Neuronal stem cell (in vitro differentiated cells): ENCODE measurements around the gene SLC9A1.

Experiments used
- DNase-seq: peaks from one replicate; pipeline ENCODE4 v3.0.0-alpha.2; 2013; ENCODE audit warnings: low spot score
- H2AFZ ChIP-seq: one replicate; pipeline ENCODE4 v1.6.1; 2013; ENCODE audit warnings: mild to moderate bottlenecking, low read length, inconsistent platforms
- H2AK5ac ChIP-seq: 2 replicates; pipeline ENCODE4 v1.6.1; 2013; ENCODE audit warnings: low read depth, mild to moderate bottlenecking, inconsistent platforms, low read length, moderate library complexity, mixed read lengths
- H2BK120ac ChIP-seq: 2 replicates; pipeline ENCODE4 v1.6.1; 2013; ENCODE audit warnings: low read depth, mild to moderate bottlenecking, inconsistent platforms, low read length, moderate library complexity, mixed read lengths
- H2BK12ac ChIP-seq: one replicate; pipeline ENCODE4 v1.6.1; 2013; ENCODE audit warnings: low read length, inconsistent platforms
- H2BK15ac ChIP-seq: 2 replicates; pipeline ENCODE4 v1.6.1; 2013; ENCODE audit warnings: mild to moderate bottlenecking, low read length, inconsistent platforms, mixed read lengths
- H2BK5ac ChIP-seq: one replicate; pipeline ENCODE4 v1.6.1; 2013; ENCODE audit warnings: inconsistent platforms, mild to moderate bottlenecking, low read length, moderate library complexity
- H3K14ac ChIP-seq: one replicate; pipeline ENCODE4 v1.6.1; 2013; ENCODE audit warnings: low read length, inconsistent platforms
- H3K18ac ChIP-seq: 2 replicates; pipeline ENCODE4 v1.6.1; 2013; ENCODE audit warnings: low read length, inconsistent platforms
- H3K23ac ChIP-seq: 2 replicates; pipeline ENCODE4 v1.6.1; 2013; ENCODE audit warnings: low read depth, mild to moderate bottlenecking, mixed read lengths, low read length, inconsistent platforms; ENCODE audit not compliant: poor library complexity
- H3K27ac ChIP-seq: replicated peaks from 3 replicates; pipeline ENCODE4 v1.5.1; 2013; ENCODE audit warnings: low read length, inconsistent platforms
- H3K27me3 ChIP-seq, 3 experiments: 2 replicates each; pipeline ENCODE4 v1.6.1; 2013; ENCODE audit warnings: low read length in 3 of 3, mild to moderate bottlenecking in 2 of 3, inconsistent platforms in 1 of 3, low read depth in 1 of 3, mixed read lengths in 1 of 3, moderate library complexity in 1 of 3; ENCODE audit not compliant: control insufficient read depth in 3 of 3, insufficient read depth in 3 of 3
- H3K36me3 ChIP-seq, 2 donors: replicated peaks in 1 of 2; 2 replicates each; pipeline ENCODE4 v1.6.1; 2013; ENCODE audit warnings: low read length in 2 of 2; ENCODE audit not compliant: control insufficient read depth in 2 of 2, insufficient read depth in 2 of 2
- H3K4ac ChIP-seq: 2 replicates; pipeline ENCODE4 v1.6.1; 2013; ENCODE audit warnings: inconsistent platforms, mild to moderate bottlenecking, low read length, moderate library complexity
- H3K4me1 ChIP-seq, 2 donors: 1 replicate in 1 of 2; 2 replicates in 1 of 2; pipeline ENCODE4 v1.6.1; 2013; ENCODE audit warnings: low read length in 2 of 2, low read depth in 1 of 2; ENCODE audit not compliant: control insufficient read depth in 2 of 2, insufficient read depth in 1 of 2
- H3K4me2 ChIP-seq: one replicate; pipeline ENCODE4 v1.6.1; 2013; ENCODE audit warnings: mild to moderate bottlenecking, low read length, inconsistent platforms; ENCODE audit not compliant: insufficient read depth, poor library complexity, severe bottlenecking
- H3K4me3 ChIP-seq, 2 donors: 2 replicates each; pipeline ENCODE4 v1.5.1; 2013; ENCODE audit warnings: low read length in 2 of 2, mild to moderate bottlenecking in 2 of 2, inconsistent platforms in 1 of 2, moderate library complexity in 1 of 2
- H3K79me1 ChIP-seq: one replicate; pipeline ENCODE4 v1.6.1; 2013; ENCODE audit warnings: low read depth, mild to moderate bottlenecking, inconsistent platforms, low read length, moderate library complexity
- H3K9ac ChIP-seq: one replicate; pipeline ENCODE4 v1.6.1; 2013; ENCODE audit warnings: mild to moderate bottlenecking, low read depth, low read length, inconsistent platforms; ENCODE audit not compliant: poor library complexity
- H3K9me3 ChIP-seq, 2 donors: replicated peaks in 1 of 2; 2 replicates each; pipeline versions ENCODE3 to v1.6.1; 2013; ENCODE audit warnings: low read length in 2 of 2, mild to moderate bottlenecking in 2 of 2, inconsistent platforms in 1 of 2, low read depth in 1 of 2, mixed read lengths in 1 of 2, moderate library complexity in 1 of 2; ENCODE audit not compliant: control insufficient read depth in 2 of 2, insufficient read depth in 1 of 2
- H4K8ac ChIP-seq: one replicate; pipeline ENCODE4 v1.6.1; 2013; ENCODE audit warnings: low read depth, mild to moderate bottlenecking, inconsistent platforms, low read length, moderate library complexity
- H4K91ac ChIP-seq: one replicate; pipeline ENCODE4 v1.6.1; 2013; ENCODE audit warnings: low read length, low read depth, mild to moderate bottlenecking, inconsistent platforms; ENCODE audit not compliant: poor library complexity
- WGBS, 2 donors: extraction: QIAGEN DNeasy Blood & Tissue Kit; methylation state at CpG; one replicate each; pipeline ENCODE4 v1.1.7; 2013; ENCODE audit warnings: missing lambda C conversion rate in 2 of 2, mixed read lengths in 1 of 2; ENCODE audit not compliant: insufficient read length in 2 of 2, insufficient replicate concordance in 1 of 2; ENCODE audit errors: extremely low coverage in 2 of 2; 5-methylcytosine and 5-hydroxymethylcytosine counted together

Gene SLC9A1

DNA sequence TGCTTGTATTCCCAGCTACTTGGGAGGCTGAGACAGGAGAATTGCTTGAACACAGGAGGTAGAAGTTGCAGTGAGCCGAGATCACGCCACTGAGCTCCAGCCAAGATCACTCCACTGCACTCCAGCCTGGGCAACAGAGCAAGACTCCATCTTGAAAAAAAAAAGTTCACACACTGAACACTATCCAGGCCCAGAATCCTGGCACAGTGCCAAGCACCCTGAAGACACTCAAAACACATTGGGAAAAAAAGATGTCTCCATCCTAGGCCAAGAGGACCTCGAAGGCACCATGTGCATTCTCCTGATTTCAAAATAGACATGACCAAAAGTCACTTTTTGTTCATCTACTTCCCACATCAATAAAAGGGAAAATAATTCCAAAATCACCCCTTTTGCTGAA lies 38.7 kb downstream of the SLC9A1 start:
- H3K36me3 ChIP-seq: peaks cover 1 to 14% of the 10 kb centered on the region in 2 donors
- no peak overlapping the region for H4K91ac ChIP-seq
- peaks cover 20 to 24% of the 10 kb centered on the region in 2 donors for H3K4me1 ChIP-seq
- WGBS, 2 donors: no CpG with 5 or more reads among the region's 3 CpGs
- H2AFZ ChIP-seq: no peak overlapping the region
- no peak overlapping the region for H2AK5ac ChIP-seq
- no peak overlapping the region for H3K27ac ChIP-seq
- no peaks in the 10 kb centered on the region for H3K27me3 ChIP-seq
- H2BK12ac ChIP-seq: no peak overlapping the region
- H3K23ac ChIP-seq: no peak overlapping the region
- peaks cover 3% of the 10 kb centered on the region for H3K79me1 ChIP-seq
- H3K9ac ChIP-seq: no peak overlapping the region
- no peak overlapping the region for H3K4me2 ChIP-seq
- H3K14ac ChIP-seq: no peak overlapping the region
- H2BK5ac ChIP-seq: no peak overlapping the region
- H4K8ac ChIP-seq: no peak overlapping the region
- no peak overlapping the region for H3K18ac ChIP-seq
- H3K4me3 ChIP-seq: no peak overlapping the region
- H2BK120ac ChIP-seq: no peak overlapping the region
- no peak overlapping the region for H3K4ac ChIP-seq
- no peaks in the 10 kb centered on the region for H3K9me3 ChIP-seq
- no peak overlapping the region for H2BK15ac ChIP-seq
- no peak for DNase-seq

DNA sequence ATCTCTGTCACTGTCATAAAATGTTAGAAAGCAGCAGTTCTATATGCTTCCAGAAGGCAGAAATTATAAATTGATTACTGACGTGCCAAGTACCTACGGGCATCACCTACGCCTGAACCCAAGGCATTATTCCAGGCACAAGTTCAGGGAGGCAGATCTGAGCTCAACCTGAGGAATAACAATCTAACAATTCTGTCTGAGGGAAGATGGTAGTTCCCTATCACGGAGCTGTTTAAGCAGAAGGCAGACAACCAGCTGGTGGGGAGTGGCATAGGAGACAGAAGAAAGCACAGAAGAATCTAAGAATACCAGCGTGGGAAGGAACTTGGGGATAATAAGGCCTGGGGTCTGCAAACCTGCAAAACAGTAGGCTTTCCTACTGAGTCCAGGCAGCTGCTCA lies 40.4 kb downstream of the SLC9A1 start:
- no peak overlapping the region for H2BK12ac ChIP-seq
- H3K14ac ChIP-seq: no peak overlapping the region
- no peak overlapping the region for H3K18ac ChIP-seq
- H3K79me1 ChIP-seq: peaks cover 5% of the 10 kb centered on the region
- H2BK15ac ChIP-seq: no peak overlapping the region
- H4K8ac ChIP-seq: no peak overlapping the region
- no peaks in the 10 kb centered on the region for H3K27me3 ChIP-seq
- no peak for DNase-seq
- no peaks in the 10 kb centered on the region for H3K9me3 ChIP-seq
- no peak overlapping the region for H2BK120ac ChIP-seq
- H3K4ac ChIP-seq: no peak overlapping the region
- no peak overlapping the region for H3K27ac ChIP-seq
- no peak overlapping the region for H3K4me3 ChIP-seq
- peaks cover 1 to 21% of the 10 kb centered on the region in 2 donors for H3K36me3 ChIP-seq
- H4K91ac ChIP-seq: no peak overlapping the region
- H2AK5ac ChIP-seq: no peak overlapping the region
- WGBS, 2 donors: no CpG with 5 or more reads among the region's 5 CpGs
- H3K23ac ChIP-seq: no peak overlapping the region
- no peak overlapping the region for H3K4me2 ChIP-seq
- H3K4me1 ChIP-seq: peaks cover 20 to 23% of the 10 kb centered on the region in 2 donors
- H2BK5ac ChIP-seq: no peak overlapping the region
- no peak overlapping the region for H2AFZ ChIP-seq
- no peak overlapping the region for H3K9ac ChIP-seq

DNA sequence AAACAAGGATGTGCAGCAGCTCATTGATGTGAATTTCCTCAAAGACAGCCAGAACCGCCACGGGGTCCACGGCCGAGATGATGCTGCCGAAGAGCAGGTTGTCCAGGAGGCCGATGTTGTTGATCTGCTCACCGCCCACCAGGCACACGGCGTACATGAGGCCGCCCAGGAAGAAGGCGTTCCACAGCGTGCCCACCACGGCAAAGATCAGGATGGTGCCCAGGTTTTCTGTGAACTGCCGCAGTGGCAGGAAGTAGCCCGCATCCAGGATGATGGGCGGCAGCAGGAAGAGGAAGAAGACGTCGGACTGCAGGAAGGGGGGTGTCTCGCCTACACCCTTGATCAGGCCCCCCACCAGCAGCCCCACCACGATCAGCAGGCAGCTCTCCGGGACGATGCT lies 41.1 kb downstream of the SLC9A1 start:
- H3K4ac ChIP-seq: no peak overlapping the region
- H4K8ac ChIP-seq: no peak overlapping the region
- no peak overlapping the region for H3K4me3 ChIP-seq
- H2BK15ac ChIP-seq: no peak overlapping the region
- DNase-seq: no peak
- peaks cover 14 to 16% of the 10 kb centered on the region in 2 donors for H3K4me1 ChIP-seq
- H3K27ac ChIP-seq: no peak overlapping the region
- no peak overlapping the region for H3K4me2 ChIP-seq
- no peak overlapping the region for H2BK5ac ChIP-seq
- no peak overlapping the region for H3K18ac ChIP-seq
- H3K27me3 ChIP-seq: no peaks in the 10 kb centered on the region
- H2BK12ac ChIP-seq: no peak overlapping the region
- no peak overlapping the region for H3K9ac ChIP-seq
- H2AFZ ChIP-seq: no peak overlapping the region
- H3K36me3 ChIP-seq: peaks cover 1 to 23% of the 10 kb centered on the region in 2 donors
- WGBS, 2 donors: no CpG with 5 or more reads among the region's 22 CpGs
- no peak overlapping the region for H4K91ac ChIP-seq
- no peak overlapping the region for H3K23ac ChIP-seq
- peaks cover 6% of the 10 kb centered on the region for H3K79me1 ChIP-seq
- no peak overlapping the region for H2AK5ac ChIP-seq
- no peak overlapping the region for H2BK120ac ChIP-seq
- H3K9me3 ChIP-seq: no peaks in the 10 kb centered on the region
- no peak overlapping the region for H3K14ac ChIP-seq

DNA sequence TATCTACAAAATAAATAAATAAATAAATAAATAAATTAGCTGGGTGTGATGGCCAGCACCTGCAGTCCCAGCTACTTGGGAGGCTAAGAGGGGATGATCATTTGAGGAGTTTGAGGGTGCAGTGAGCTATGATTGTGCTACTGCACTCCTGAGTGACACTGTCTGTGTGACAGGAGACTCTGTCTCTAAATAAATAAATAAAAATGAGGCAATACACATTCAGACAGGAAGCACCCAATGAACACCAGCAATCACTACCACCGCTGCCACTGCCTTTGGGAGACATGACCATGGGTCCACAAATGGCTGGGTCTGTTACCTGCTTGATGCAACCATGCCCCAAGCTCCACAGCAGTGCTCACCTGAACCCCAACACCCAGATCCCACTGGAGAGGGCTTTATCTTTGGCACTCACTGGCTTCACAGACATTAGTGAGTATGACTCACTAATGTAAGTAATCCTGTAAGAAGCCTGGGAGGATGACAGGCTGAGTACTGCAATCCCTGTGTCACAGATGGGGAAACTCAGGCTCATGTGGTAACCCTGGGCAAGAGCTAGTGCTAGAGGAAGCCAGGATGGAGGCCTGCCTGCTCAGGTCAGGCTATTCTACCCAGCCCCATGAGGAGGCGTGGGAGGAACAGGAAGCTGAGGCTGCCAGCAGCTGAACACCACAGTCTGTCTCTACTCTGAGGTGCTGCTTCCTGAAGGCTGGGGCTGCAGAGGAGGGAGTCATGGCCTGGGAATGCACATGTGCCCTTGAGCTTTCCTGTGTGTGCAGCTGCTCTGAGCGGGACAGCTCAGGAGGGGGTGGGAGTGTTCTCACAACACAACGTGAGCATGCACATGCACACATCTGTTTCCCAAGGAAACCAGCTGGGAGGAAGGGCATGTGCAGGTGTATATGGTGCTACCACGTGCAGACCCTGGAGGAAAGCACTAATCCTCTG lies 43.0 kb downstream of the SLC9A1 start:
- Histone ChIP-seq H3K23ac (peak overlapping the region; percentile 58), H2BK120ac (no peak overlapping the region), H2BK5ac (no peak overlapping the region), H2BK12ac (no peak overlapping the region), H3K36me3 (peaks cover 3 to 23% of the 10 kb centered on the region in 2 donors), H2BK15ac (no peak overlapping the region), H3K4me3 (no peak overlapping the region), H3K9me3 (no peaks in the 10 kb centered on the region), H3K9ac (peak overlapping the region; percentile 50), H3K27me3 (no peaks in the 10 kb centered on the region), H2AK5ac (no peak overlapping the region), H2AFZ (no peak overlapping the region), H3K4me2 (no peak overlapping the region), H3K14ac (no peak overlapping the region), H4K91ac (peak overlapping the region; percentile 0), H4K8ac (no peak overlapping the region), H3K79me1 (peaks cover 4% of the 10 kb centered on the region), H3K4me1 (peaks cover 0 to 2% of the 10 kb centered on the region in 2 donors), H3K4ac (no peak overlapping the region), H3K18ac (peak overlapping the region; percentile 55), H3K27ac (no peak overlapping the region)
- DNase-seq: no peak
- no CpG with 5 or more reads among the region's 5 CpGs for WGBS, 2 donors
